Coronary artery (tissue), 2 donors: ENCODE measurements around the gene CHMP1A.
"Not testable (repeated sequence)": the region's sequence is repeated elsewhere in the genome, so short reads cannot be mapped to it uniquely, and the experiment has no call there.

ENCODE experiments used
- DNase-seq: peaks from one replicate; pipeline ENCODE4 v3.0.0-alpha.2; 2017; ENCODE audit warnings: low spot score
- H3K27ac ChIP-seq, 2 donors: fragments of 200-600 bp; sonication (generic); one replicate each; pipeline ENCODE4 v1.5.1; 2016 to 2019
- H3K4me3 ChIP-seq: fragments of 200-600 bp; sonication (generic); 2 replicates; pipeline ENCODE4 v1.5.1; 2016; ENCODE audit warnings: mild to moderate bottlenecking, moderate library complexity
- TF ChIP-seq, protein P1 (sequence below): fragments of 200-600 bp; sonication (generic); IDR thresholded peaks from one replicate; pipeline ENCODE4 v1.5.1; 2019; ENCODE audit warnings: antibody characterized with exemption

The CHMP1A gene

DNA sequence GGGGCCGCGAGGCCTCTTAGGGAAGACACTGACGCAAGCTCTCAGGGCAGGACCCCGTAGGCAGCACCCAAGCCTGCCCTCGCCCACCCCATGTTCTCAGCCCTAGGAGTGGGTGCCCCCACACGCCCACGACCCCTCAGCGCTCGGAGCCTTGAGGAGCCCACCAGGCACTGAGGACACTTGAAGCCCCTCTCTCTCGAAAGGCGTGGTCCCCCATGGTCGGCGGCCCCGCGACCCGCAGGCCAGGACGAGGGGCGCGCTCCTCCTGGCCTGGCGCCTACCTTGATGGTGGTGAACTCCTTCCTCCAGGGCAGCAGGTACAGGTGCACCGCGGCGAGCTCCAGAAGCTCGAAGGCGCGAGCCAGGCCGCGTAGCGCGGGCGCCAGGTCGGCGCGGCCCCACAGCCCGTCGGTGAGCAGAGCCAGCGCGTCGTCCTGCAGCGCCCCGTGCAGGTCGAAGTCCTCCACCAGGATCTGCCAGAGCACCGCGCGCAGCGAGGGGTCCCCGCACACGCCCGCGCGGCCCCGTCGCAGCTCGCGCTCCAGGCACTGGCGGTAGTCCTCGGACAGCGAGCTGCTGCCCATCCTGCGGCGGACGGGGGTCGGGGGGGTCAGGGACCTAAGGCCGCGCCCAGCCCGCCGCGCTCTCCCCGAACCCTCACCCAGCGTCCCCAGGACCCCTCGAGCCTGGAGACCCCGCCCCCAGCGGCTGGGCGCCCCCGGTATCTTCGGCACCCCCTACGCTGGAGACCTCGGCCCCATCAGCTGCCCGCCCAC lies 43.3 kb upstream of the CHMP1A start:
- Histone ChIP-seq H3K4me3 (peak overlapping the region; percentile 82), H3K27ac (peak overlapping the region; percentile 76 to 90)
- DNase-seq = no peak
- TF ChIP-seq, protein P1, sequence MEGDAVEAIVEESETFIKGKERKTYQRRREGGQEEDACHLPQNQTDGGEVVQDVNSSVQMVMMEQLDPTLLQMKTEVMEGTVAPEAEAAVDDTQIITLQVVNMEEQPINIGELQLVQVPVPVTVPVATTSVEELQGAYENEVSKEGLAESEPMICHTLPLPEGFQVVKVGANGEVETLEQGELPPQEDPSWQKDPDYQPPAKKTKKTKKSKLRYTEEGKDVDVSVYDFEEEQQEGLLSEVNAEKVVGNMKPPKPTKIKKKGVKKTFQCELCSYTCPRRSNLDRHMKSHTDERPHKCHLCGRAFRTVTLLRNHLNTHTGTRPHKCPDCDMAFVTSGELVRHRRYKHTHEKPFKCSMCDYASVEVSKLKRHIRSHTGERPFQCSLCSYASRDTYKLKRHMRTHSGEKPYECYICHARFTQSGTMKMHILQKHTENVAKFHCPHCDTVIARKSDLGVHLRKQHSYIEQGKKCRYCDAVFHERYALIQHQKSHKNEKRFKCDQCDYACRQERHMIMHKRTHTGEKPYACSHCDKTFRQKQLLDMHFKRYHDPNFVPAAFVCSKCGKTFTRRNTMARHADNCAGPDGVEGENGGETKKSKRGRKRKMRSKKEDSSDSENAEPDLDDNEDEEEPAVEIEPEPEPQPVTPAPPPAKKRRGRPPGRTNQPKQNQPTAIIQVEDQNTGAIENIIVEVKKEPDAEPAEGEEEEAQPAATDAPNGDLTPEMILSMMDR = no peak

DNA sequence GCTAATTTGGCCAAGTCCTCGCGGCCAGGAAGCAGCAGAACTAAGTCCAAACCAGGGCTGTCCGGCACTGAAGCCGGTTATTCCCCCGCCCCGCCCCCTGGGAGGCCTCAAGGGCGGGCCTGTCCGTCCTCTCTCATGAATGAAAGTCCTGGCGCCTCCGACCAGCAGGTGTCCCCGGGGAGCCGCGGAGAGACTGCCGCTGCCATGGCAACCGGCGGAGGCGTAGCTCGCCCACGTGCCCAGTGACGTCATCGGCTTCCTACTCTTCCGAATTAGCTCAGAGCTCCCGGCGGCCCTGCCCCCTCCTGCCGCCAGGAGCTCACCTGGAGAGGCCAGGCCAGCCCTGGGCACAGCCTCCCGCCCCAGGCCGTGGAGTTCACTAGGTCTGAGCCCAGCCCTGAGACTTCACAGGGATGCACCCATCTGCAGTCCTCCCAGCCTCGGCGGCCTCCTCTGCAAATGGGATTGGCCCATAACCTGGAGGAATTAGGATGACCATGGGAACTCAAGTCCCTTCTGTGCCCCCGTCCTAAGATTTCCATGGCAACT lies 42.7 kb upstream of the CHMP1A start:
- Histone ChIP-seq H3K27ac (peak overlapping the region; percentile 76 to 90), H3K4me3 (peak overlapping the region; percentile 82)
- DNase-seq = peak; percentile 98
- TF ChIP-seq, protein P1 = no peak

DNA sequence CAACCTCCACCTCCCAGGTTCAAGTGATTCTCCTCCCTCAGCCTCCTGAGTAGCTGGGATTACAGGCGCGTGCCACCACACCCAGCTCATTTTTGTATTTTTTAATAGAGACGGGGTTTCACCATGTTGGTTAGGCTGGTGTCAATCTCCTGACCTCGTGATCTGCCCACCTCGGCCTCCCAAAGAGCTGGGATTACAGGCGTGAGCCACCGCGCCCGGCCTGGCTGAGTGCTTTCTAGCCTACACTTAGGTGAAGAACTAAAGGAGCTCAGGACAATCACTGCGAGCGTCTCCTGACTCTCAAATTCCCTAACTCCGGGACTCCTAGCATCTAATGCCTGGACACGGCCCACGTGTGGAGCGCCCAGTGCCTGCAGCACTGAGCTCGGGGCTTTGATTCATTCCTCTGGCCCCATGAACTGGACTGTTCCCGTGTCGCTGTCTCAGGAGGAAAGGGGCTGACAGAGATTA lies 42.2 kb upstream of the CHMP1A start:
- not testable (repeated sequence) for DNase-seq
- Histone ChIP-seq H3K27ac (peak overlapping the region; percentile 76 to 90), H3K4me3 (peak overlapping the region; percentile 82)

DNA sequence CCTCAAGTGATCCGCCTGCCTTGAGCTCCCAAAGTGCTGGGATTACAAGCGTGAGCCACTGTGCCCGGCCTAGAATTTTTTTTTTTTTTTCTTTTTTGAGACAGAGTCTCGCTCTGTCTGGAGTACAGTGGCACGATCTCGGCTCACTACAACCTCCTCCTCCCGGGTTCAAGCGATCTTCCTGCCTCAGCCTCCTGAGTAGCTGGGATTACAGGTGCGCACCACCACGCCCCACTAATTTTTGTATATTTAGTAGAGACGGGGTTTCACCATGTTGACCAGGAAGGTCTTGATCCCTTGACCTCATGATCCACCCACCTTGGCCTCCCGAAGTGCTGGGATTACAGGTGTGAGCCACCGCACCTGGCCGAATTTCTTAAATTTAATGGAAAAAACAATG lies 41.2 kb upstream of the CHMP1A start:
- H3K27ac ChIP-seq, DNase-seq, H3K4me3 ChIP-seq: not testable (repeated sequence)

DNA sequence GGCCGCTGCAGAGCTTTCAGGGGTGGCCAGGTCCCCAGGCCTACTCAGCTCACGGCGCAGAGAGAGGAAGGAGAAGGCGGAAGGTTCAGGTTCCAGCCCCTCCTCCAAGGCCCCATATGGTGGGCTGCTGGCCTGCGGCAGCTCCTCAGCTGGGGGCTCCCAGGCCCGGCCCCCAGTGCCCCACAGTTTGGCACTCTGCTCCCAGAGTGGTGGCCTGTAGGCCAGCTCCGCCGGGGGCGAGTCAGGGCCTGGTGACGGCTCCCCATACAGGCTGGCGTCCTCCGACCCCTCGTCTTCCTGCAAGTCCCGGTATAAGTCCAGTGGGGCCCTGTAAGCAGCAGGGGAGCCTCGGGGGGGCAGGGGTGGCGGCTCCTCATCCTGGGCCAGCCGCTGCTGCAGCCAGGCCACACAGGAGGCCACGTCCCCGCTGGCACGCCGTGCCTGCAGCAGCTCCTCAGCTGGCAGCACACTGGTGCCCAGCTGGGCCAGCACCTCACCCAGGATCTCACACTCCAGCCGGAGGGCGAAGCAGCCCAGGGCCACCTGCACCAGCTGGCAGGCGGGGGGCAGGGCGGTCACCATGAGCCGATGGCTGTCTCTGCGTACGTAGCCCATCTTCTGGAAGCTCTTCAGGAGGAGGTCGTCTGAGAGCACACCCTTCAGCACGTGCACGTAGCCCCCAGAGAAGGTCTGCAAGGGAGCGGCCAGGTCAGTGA lies 40.3 kb upstream of the CHMP1A start:
- no peak for DNase-seq
- Histone ChIP-seq H3K4me3 (no peak overlapping the region), H3K27ac (no peak overlapping the region)
- TF ChIP-seq, protein P1 = no peak

DNA sequence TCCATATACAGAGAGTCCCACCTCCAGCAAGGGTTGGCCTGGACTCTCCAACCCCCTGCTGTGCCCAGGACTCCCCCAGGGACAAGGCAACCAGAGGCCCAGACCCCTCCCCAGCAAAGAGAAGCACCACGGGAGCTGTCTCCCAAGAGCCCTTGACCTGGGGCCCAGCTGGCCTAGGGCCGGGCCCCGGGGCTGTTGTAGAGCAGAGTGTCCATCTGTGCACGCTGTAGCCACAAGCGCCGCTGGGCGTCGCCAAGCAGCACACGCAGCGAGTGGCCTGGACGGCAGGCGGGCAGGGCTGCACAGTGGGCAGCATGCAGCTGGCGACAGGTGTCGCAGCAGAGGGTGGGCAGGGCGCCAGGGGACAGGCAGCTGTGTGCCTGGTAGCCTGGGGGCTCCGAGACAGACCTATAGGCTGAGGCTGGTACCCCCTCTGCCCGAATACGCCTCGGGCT lies 39.7 kb upstream of the CHMP1A start:
- TF ChIP-seq, protein P1 = no peak
- no peak for DNase-seq
- no peak overlapping the region for H3K4me3 ChIP-seq
- no peak overlapping the region for H3K27ac ChIP-seq

DNA sequence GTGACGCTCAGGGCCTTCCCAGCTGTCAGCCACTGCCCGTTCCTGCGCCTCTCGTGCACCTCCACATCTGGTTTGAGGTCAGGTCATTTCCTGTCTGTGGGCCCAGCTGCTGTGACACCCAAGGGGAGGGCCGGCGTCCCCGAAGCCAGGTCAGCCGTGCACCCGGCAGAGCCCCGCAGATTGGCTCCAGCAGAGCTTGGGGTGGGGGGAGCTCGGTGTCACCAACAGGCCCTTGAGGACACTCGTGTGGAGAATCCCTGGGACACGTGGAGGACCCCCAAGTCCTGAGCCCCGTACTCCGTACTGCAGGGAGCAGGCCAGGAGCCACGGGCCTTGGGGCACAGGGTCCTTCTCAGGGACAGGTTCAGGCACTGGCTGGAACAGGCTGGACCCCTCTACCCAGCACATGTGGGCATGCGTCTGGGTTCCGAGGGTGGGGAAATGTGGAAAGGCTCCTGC lies 39.2 kb upstream of the CHMP1A start:
- H3K27ac ChIP-seq = no peak overlapping the region
- no peak overlapping the region for H3K4me3 ChIP-seq
- TF ChIP-seq, protein P1 = no peak
- no peak for DNase-seq
